Measurements from ENCODE around the gene CD36.

- TF ChIP-seq POLR2A (IDR thresholded peaks at IDR 0.05) = no peak
- TF ChIP-seq, protein P1, sequence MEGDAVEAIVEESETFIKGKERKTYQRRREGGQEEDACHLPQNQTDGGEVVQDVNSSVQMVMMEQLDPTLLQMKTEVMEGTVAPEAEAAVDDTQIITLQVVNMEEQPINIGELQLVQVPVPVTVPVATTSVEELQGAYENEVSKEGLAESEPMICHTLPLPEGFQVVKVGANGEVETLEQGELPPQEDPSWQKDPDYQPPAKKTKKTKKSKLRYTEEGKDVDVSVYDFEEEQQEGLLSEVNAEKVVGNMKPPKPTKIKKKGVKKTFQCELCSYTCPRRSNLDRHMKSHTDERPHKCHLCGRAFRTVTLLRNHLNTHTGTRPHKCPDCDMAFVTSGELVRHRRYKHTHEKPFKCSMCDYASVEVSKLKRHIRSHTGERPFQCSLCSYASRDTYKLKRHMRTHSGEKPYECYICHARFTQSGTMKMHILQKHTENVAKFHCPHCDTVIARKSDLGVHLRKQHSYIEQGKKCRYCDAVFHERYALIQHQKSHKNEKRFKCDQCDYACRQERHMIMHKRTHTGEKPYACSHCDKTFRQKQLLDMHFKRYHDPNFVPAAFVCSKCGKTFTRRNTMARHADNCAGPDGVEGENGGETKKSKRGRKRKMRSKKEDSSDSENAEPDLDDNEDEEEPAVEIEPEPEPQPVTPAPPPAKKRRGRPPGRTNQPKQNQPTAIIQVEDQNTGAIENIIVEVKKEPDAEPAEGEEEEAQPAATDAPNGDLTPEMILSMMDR (IDR thresholded peaks at IDR 0.05) = no peak
Measured at GRCh38 chr7:80660939-80661338, 22.5 kb downstream of the CD36 start.

Measured in body of pancreas (tissue), 4 donors.